GM23338 (cell line): ENCODE data around the gene RANBP1. TPM values are rescaled to one million over a fixed set of nuclear protein-coding genes. Genes with fewer than 3 reads are reported as not detected.

Experiments
- ATAC-seq: fragments of 200-7000 bp; cut with Tn5 transposase; 3 replicates; pipeline ENCODE4 v1.9.1; 2020
- DNase-seq: peaks from one replicate; pipeline ENCODE4 v3.0.0-alpha.2; 2015; ENCODE audit warnings: low spot score
- H2AFZ ChIP-seq: fragments of 200-600 bp; sonication (generic); 2 replicates; pipeline ENCODE4 v1.8.0; 2016; ENCODE audit warnings: antibody characterized with exemption, mild to moderate bottlenecking, moderate library complexity
- H3F3A ChIP-seq: fragments of 200-600 bp; sonication (generic); replicated peaks from 2 replicates; pipeline ENCODE4 v1.8.0; 2017; ENCODE audit warnings: antibody characterized with exemption, mixed run types, low read depth
- H3K27ac ChIP-seq: fragments of 200-600 bp; sonication (generic); 2 replicates; pipeline ENCODE4 v1.6.1; 2016; ENCODE audit warnings: low read depth
- H3K27me3 ChIP-seq: fragments of 200-600 bp; sonication (generic); 2 replicates; pipeline ENCODE4 v1.8.0; 2016; ENCODE audit warnings: mild to moderate bottlenecking, mixed run types, moderate library complexity; ENCODE audit not compliant: insufficient read depth
- H3K36me3 ChIP-seq: fragments of 200-600 bp; sonication (generic); 2 replicates; pipeline ENCODE4 v1.8.0; 2016; ENCODE audit warnings: mild to moderate bottlenecking; ENCODE audit not compliant: insufficient read depth
- H3K4me1 ChIP-seq: fragments of 200-600 bp; sonication (generic); 2 replicates; pipeline ENCODE4 v1.8.0; 2016; ENCODE audit warnings: mild to moderate bottlenecking, moderate library complexity; ENCODE audit not compliant: insufficient read depth
- H3K4me2 ChIP-seq: fragments of 200-600 bp; sonication (generic); 2 replicates; pipeline ENCODE4 v1.7.1; 2017; ENCODE audit warnings: mixed run types
- H3K4me3 ChIP-seq: fragments of 200-600 bp; sonication (generic); 2 replicates; pipeline ENCODE4 v1.6.1; 2016; ENCODE audit warnings: mixed run types
- H3K79me2 ChIP-seq: fragments of 200-600 bp; sonication (generic); replicated peaks from 2 replicates; pipeline ENCODE4 v1.8.0; 2017; ENCODE audit warnings: mild to moderate bottlenecking; ENCODE audit not compliant: insufficient read depth
- H3K9me2 ChIP-seq: fragments of 200-600 bp; sonication (generic); 2 replicates; pipeline ENCODE4 v1.8.0; 2017; ENCODE audit not compliant: insufficient read depth
- H4K20me1 ChIP-seq: fragments of 200-600 bp; sonication (generic); replicated peaks from 2 replicates; pipeline ENCODE4 v1.8.0; 2017; ENCODE audit warnings: mild to moderate bottlenecking; ENCODE audit not compliant: insufficient read depth
- H3K27ac Mint-ChIP-seq: 2 replicates; pipeline ENCODE4 v1.8.0; 2020; ENCODE audit warnings: inconsistent platforms, mild to moderate bottlenecking, moderate library complexity, mixed read lengths
- H3K27me3 Mint-ChIP-seq: 3 replicates; pipeline ENCODE4 v1.8.0; 2022; ENCODE audit warnings: low read depth, mild to moderate bottlenecking, moderate library complexity, mixed read lengths, inconsistent platforms; ENCODE audit not compliant: insufficient read depth, poor library complexity
- H3K36me3 Mint-ChIP-seq: 3 replicates; pipeline ENCODE4 v1.8.0; 2021; ENCODE audit warnings: low read depth, mild to moderate bottlenecking, inconsistent platforms, moderate library complexity, mixed read lengths
- H3K4me1 Mint-ChIP-seq: 3 replicates; pipeline ENCODE4 v1.8.0; 2020; ENCODE audit warnings: mild to moderate bottlenecking, inconsistent platforms, mixed read lengths
- H3K4me3 Mint-ChIP-seq: 3 replicates; pipeline ENCODE4 v1.8.0; 2021; ENCODE audit warnings: moderate library complexity, mild to moderate bottlenecking, inconsistent platforms, mixed read lengths
- H3K9me3 Mint-ChIP-seq: 3 replicates; pipeline ENCODE4 v1.8.0; 2020; ENCODE audit warnings: moderate library complexity, mild to moderate bottlenecking, inconsistent platforms, mixed read lengths
- EZH2 ChIP-seq: fragments of 200-600 bp; sonication (generic); IDR thresholded peaks from one replicate; pipeline ENCODE4 v1.8.0; 2017; ENCODE audit warnings: antibody characterized with exemption, mild to moderate bottlenecking, low read depth; ENCODE audit not compliant: unreplicated experiment
- EZH2phosphoT487 ChIP-seq: fragments of 200-600 bp; sonication (generic); IDR thresholded peaks from one replicate; pipeline ENCODE4 v1.8.1; 2018; ENCODE audit warnings: antibody characterized with exemption; ENCODE audit not compliant: unreplicated experiment
- JUNB ChIP-seq: IDR thresholded peaks from one replicate; pipeline ENCODE4 v1.6.1; 2016; ENCODE audit warnings: antibody characterized with exemption; ENCODE audit not compliant: unreplicated experiment
- NANOG ChIP-seq: IDR thresholded peaks from 2 replicates; pipeline ENCODE4 v1.6.1; 2016; ENCODE audit warnings: antibody characterized with exemption, borderline replicate concordance
- STAT1 ChIP-seq: IDR thresholded peaks from one replicate; pipeline ENCODE4 v1.6.1; 2016; ENCODE audit warnings: antibody characterized with exemption; ENCODE audit not compliant: unreplicated experiment
- ZNF114 ChIP-seq: fragments of 250-450 bp; sonication (Bioruptor Pico); IDR thresholded peaks from 2 replicates; pipeline ENCODE4 v1.5.0; 2020; ENCODE audit warnings: mild to moderate bottlenecking, moderate library complexity
- polyA plus RNA-seq: library from polyadenylated mRNA; unstranded; fragments of >200 nt; fragmentation: Nextera tagmentation; extraction: Ambion mirVana; gene quantifications from 2 replicates; pipeline ENCODE4 v1.2.1, GENCODE V29; 2016
- total RNA-seq: library from RNA; depleted of rRNA; stranded (reverse); fragments of >200 nt; shearing (Covaris generic); gene quantifications from 2 replicates; pipeline ENCODE4 v1.2.3, GENCODE V29; 2014
- TF ChIP-seq, protein P1 (sequence below): IDR thresholded peaks from 2 replicates; pipeline ENCODE4 v1.6.1; 2016; ENCODE audit warnings: antibody characterized with exemption
- TF ChIP-seq, protein P2 (sequence below), 2 experiments: fragments of 200-600 bp in 1 of 2; sonication (generic) in 1 of 2; conservative IDR thresholded peaks; 2 replicates each; pipeline versions ENCODE4 v1.5.1 to v1.6.1; 2016 to 2017; ENCODE audit warnings: antibody characterized with exemption in 2 of 2, low read depth in 2 of 2, mild to moderate bottlenecking in 2 of 2, moderate library complexity in 1 of 2
- TF ChIP-seq, protein P3 (sequence below): fragments of 250-450 bp; sonication (Bioruptor Pico); IDR thresholded peaks from 2 replicates; pipeline ENCODE4 v1.5.0; 2020; ENCODE audit warnings: mild to moderate bottlenecking, moderate library complexity

The RANBP1 gene
- total and polyA plus RNA-seq, 2 experiments from 2014 or later: 1,014 to 1,206 TPM

DNA sequence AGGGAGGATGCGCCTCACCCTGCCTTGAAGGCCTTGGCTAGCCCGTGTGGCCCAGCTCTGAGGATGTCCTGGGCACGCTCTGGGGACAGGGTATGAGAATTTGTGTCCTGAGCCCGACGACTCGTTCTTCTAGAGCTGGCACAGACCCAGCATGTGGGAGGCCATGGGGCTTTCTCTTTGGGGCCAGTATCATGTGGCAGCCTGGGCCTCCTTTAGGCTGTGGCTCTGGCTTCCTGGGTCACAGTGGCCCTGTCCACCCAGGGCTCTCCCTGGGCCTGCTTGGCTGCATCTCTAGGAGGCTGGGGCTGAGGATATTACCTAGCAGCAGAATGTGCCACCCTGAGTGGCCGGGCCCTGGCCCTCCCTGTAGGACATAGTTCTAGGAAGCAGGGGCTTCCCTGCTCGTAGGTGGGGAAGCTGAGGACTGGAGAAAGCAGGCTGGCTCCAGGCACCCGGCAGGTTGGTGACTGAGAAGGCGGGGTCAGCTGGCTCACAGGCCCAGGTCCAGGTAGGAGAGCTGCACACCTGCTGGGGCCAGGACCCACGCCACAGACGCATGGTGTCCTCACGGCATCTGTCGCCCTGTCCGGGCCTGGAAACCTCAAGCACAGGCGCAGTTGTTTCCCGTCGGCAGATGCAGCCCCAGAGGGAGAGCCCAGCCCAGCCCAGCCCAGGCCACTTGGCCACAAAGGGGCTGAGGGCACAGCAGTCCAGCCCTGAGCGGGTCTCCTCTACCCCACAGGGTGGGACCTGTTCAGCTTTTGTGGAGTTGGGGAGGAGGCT lies 28.2 kb downstream of the RANBP1 start (continued):
- TF ChIP-seq, protein P1, sequence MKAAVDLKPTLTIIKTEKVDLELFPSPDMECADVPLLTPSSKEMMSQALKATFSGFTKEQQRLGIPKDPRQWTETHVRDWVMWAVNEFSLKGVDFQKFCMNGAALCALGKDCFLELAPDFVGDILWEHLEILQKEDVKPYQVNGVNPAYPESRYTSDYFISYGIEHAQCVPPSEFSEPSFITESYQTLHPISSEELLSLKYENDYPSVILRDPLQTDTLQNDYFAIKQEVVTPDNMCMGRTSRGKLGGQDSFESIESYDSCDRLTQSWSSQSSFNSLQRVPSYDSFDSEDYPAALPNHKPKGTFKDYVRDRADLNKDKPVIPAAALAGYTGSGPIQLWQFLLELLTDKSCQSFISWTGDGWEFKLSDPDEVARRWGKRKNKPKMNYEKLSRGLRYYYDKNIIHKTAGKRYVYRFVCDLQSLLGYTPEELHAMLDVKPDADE: no peak
- TF ChIP-seq STAT1: no peak
- no peak for TF ChIP-seq EZH2
- TF ChIP-seq EZH2phosphoT487: no peak
- TF ChIP-seq, protein P2, sequence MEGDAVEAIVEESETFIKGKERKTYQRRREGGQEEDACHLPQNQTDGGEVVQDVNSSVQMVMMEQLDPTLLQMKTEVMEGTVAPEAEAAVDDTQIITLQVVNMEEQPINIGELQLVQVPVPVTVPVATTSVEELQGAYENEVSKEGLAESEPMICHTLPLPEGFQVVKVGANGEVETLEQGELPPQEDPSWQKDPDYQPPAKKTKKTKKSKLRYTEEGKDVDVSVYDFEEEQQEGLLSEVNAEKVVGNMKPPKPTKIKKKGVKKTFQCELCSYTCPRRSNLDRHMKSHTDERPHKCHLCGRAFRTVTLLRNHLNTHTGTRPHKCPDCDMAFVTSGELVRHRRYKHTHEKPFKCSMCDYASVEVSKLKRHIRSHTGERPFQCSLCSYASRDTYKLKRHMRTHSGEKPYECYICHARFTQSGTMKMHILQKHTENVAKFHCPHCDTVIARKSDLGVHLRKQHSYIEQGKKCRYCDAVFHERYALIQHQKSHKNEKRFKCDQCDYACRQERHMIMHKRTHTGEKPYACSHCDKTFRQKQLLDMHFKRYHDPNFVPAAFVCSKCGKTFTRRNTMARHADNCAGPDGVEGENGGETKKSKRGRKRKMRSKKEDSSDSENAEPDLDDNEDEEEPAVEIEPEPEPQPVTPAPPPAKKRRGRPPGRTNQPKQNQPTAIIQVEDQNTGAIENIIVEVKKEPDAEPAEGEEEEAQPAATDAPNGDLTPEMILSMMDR (conservative IDR thresholded peaks at IDR 0.05; ENCODE audit: low read depth in 2 of 2): no peak
- TF ChIP-seq ZNF114 (CRISPR knock-in tag): no peak
- TF ChIP-seq JUNB: no peak

DNA sequence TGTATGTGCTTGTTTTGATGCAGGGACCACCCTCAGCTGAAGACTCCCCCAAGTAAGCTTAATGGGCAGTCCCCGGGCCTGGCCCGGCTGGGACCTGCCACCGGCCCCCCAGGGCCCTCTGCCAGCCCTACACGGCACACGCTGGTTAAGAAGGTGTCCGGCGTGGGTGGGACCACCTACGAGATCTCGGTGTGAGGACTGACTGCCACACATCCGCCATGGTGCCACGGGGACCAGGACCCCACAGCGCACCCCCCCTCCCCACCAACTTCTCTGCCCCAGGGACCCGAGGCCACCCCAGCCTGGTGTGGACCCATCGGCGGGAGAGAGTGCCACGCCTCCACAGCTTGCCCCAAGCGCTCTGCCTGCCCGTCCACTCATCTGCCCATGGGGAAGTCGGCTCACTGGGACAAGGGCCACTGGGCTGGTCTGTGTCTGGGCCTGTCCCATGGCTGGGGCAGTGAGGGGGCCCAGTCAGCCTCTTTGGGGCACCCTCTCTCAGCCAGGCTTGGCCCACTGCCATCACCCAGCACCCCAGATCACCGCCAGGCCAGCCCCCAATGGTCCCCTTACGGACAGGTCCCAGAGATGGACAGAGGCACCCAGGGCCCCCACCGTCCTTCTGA lies 29.4 kb downstream of the RANBP1 start:
- Histone ChIP-seq H3K4me1 (no peaks in the 10 kb centered on the region), H2AFZ (no peak overlapping the region), H4K20me1 (no peaks in the 10 kb centered on the region), H3K27ac (no peak overlapping the region), H3K9me2 (no peaks in the 10 kb centered on the region), H3K36me3 (no peaks in the 10 kb centered on the region), H3K4me3 (no peak overlapping the region), H3K27me3 (no peaks in the 10 kb centered on the region), H3K79me2 (no peaks in the 10 kb centered on the region), H3F3A (no peaks in the 10 kb centered on the region), H3K4me2 (no peak overlapping the region)
- no peak for ATAC-seq
- Mint-ChIP-seq H3K27ac (no peak overlapping the region), H3K9me3 (no peaks in the 10 kb centered on the region), H3K27me3 (no peaks in the 10 kb centered on the region), H3K36me3 (no peaks in the 10 kb centered on the region), H3K4me3 (no peak overlapping the region), H3K4me1 (no peaks in the 10 kb centered on the region)
- DNase-seq: no peak
- TF ChIP-seq EZH2: no peak

DNA sequence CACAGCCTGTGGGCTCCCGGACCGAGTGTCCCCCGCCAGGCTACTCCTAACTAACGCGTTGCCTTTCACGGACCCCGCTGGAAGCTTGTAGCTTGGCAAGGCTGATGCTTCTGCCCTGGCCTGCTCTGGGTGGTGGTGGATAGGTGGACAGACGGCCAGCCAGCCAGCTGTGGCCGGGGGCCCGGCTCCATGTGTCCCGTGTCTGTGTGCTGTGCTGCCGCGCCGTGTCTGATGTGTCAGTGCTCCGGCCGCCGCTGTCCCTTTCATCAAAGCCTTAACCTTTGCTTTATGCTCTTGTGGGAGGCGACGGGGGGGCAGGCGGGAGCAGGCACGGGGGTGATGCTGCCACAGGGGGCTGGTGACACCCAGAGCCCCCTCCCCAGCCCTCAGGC lies 29.9 kb downstream of the RANBP1 start:
- H3K36me3 Mint-ChIP-seq: no peaks in the 10 kb centered on the region
- DNase-seq (no peak), ATAC-seq (no peak)
- Histone ChIP-seq H3F3A (no peaks in the 10 kb centered on the region), H3K27ac (no peak overlapping the region), H2AFZ (no peak overlapping the region), H3K9me2 (no peaks in the 10 kb centered on the region), H3K36me3 (no peaks in the 10 kb centered on the region), H4K20me1 (no peaks in the 10 kb centered on the region), H3K79me2 (no peaks in the 10 kb centered on the region), H3K27me3 (no peaks in the 10 kb centered on the region), H3K4me3 (no peak overlapping the region), H3K4me1 (no peaks in the 10 kb centered on the region), H3K4me2 (no peak overlapping the region)
- no peak overlapping the region for H3K4me3 Mint-ChIP-seq
- H3K27me3 Mint-ChIP-seq: no peaks in the 10 kb centered on the region
- no peak overlapping the region for H3K27ac Mint-ChIP-seq
- no peaks in the 10 kb centered on the region for H3K4me1 Mint-ChIP-seq
- no peaks in the 10 kb centered on the region for H3K9me3 Mint-ChIP-seq
- TF ChIP-seq EZH2 (no peak), NANOG (no peak), JUNB (no peak), ZNF114 (CRISPR knock-in tag) (no peak), STAT1 (no peak)
- TF ChIP-seq, protein P3, sequence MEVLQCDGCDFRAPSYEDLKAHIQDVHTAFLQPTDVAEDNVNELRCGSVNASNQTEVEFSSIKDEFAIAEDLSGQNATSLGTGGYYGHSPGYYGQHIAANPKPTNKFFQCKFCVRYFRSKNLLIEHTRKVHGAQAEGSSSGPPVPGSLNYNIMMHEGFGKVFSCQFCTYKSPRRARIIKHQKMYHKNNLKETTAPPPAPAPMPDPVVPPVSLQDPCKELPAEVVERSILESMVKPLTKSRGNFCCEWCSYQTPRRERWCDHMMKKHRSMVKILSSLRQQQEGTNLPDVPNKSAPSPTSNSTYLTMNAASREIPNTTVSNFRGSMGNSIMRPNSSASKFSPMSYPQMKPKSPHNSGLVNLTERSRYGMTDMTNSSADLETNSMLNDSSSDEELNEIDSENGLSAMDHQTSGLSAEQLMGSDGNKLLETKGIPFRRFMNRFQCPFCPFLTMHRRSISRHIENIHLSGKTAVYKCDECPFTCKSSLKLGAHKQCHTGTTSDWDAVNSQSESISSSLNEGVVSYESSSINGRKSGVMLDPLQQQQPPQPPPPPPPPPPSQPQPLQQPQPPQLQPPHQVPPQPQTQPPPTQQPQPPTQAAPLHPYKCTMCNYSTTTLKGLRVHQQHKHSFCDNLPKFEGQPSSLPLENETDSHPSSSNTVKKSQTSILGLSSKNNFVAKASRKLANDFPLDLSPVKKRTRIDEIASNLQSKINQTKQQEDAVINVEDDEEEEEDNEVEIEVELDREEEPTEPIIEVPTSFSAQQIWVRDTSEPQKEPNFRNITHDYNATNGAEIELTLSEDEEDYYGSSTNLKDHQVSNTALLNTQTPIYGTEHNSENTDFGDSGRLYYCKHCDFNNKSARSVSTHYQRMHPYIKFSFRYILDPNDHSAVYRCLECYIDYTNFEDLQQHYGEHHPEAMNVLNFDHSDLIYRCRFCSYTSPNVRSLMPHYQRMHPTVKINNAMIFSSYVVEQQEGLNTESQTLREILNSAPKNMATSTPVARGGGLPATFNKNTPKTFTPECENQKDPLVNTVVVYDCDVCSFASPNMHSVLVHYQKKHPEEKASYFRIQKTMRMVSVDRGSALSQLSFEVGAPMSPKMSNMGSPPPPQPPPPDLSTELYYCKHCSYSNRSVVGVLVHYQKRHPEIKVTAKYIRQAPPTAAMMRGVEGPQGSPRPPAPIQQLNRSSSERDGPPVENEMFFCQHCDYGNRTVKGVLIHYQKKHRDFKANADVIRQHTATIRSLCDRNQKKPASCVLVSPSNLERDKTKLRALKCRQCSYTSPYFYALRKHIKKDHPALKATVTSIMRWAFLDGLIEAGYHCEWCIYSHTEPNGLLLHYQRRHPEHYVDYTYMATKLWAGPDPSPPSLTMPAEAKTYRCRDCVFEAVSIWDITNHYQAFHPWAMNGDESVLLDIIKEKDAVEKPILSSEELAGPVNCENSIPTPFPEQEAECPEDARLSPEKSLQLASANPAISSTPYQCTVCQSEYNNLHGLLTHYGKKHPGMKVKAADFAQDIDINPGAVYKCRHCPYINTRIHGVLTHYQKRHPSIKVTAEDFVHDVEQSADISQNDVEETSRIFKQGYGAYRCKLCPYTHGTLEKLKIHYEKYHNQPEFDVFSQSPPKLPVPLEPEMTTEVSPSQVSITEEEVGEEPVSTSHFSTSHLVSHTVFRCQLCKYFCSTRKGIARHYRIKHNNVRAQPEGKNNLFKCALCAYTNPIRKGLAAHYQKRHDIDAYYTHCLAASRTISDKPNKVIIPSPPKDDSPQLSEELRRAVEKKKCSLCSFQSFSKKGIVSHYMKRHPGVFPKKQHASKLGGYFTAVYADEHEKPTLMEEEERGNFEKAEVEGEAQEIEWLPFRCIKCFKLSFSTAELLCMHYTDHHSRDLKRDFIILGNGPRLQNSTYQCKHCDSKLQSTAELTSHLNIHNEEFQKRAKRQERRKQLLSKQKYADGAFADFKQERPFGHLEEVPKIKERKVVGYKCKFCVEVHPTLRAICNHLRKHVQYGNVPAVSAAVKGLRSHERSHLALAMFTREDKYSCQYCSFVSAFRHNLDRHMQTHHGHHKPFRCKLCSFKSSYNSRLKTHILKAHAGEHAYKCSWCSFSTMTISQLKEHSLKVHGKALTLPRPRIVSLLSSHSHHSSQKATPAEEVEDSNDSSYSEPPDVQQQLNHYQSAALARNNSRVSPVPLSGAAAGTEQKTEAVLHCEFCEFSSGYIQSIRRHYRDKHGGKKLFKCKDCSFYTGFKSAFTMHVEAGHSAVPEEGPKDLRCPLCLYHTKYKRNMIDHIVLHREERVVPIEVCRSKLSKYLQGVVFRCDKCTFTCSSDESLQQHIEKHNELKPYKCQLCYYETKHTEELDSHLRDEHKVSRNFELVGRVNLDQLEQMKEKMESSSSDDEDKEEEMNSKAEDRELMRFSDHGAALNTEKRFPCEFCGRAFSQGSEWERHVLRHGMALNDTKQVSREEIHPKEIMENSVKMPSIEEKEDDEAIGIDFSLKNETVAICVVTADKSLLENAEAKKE (CRISPR knock-in tag): no peak
